Liver (tissue), 3 donors: Measurements from ENCODE around the gene PTPRN2.

Source experiments
- CTCF ChIP-seq: fragments of 150-350 bp; IDR thresholded peaks from 2 replicates; pipeline ENCODE4 v1.5.1; 2017; ENCODE audit warnings: improper control_type of control experiment, low read depth, low read length; ENCODE audit not compliant: missing input control
- EGR1 ChIP-seq, 2 donors: IDR thresholded peaks; 2 replicates each; pipeline ENCODE4 v1.6.1; 2016 to 2018; ENCODE audit warnings: antibody characterized with exemption in 2 of 2, low read depth in 2 of 2
- SP1 ChIP-seq: IDR thresholded peaks from 2 replicates; pipeline ENCODE4 v1.6.1; 2018; ENCODE audit warnings: antibody characterized with exemption, mild to moderate bottlenecking
- donor health status: healthy.
- donor health status: healthy.

- no peak for TF ChIP-seq CTCF
- TF ChIP-seq EGR1 (IDR thresholded peaks at IDR 0.05; ENCODE audit: low read depth in 2 of 2) = no peak
- no peak for TF ChIP-seq SP1
Measured at GRCh38 chr7:157495177-157495553, 1092.5 kb downstream of the PTPRN2 start.
